Type B pancreatic cell (in vitro differentiated cells): Measurements from ENCODE around the gene ZNF780B. TPM values are rescaled to one million over a fixed set of nuclear protein-coding genes. Genes with fewer than 3 reads are reported as not detected.

Experiments
- DNase-seq: peaks from one replicate; pipeline ENCODE4 v3.0.0; 2021; ENCODE audit warnings: mixed read lengths; ENCODE audit not compliant: unreplicated experiment; ENCODE audit errors: extremely low spot score
- H3K27ac Mint-ChIP-seq: 2 replicates; pipeline ENCODE4 v1.8.0; 2021; ENCODE audit warnings: mild to moderate bottlenecking, mixed read lengths
- H3K27me3 Mint-ChIP-seq: 2 replicates; pipeline ENCODE4 v1.8.0; 2021; ENCODE audit warnings: mixed read lengths
- H3K36me3 Mint-ChIP-seq: 2 replicates; pipeline ENCODE4 v1.8.0; 2021; ENCODE audit warnings: mixed read lengths
- H3K4me1 Mint-ChIP-seq: one replicate; pipeline ENCODE4 v1.8.0; 2021; ENCODE audit warnings: mixed read lengths; ENCODE audit not compliant: unreplicated experiment
- H3K4me3 Mint-ChIP-seq: 2 replicates; pipeline ENCODE4 v1.8.0; 2021; ENCODE audit warnings: mild to moderate bottlenecking, mixed read lengths
- H3K9me3 Mint-ChIP-seq: 2 replicates; pipeline ENCODE4 v1.8.0; 2021; ENCODE audit warnings: mixed read lengths
- total RNA-seq: library from RNA; stranded (reverse); gene quantifications from 2 replicates; pipeline ENCODE4 v1.2.1, GENCODE V29; 2021; ENCODE audit warnings: low replicate concordance
- TF ChIP-seq, protein P1 (sequence below): fragments of 200-600 bp; sonication (generic); conservative IDR thresholded peaks from 2 replicates; pipeline ENCODE4 v1.5.0; 2021; ENCODE audit warnings: antibody characterized with exemption, mild to moderate bottlenecking

ZNF780B gene
- total RNA-seq, 1 donor from 2014 or later, result 38.8 TPM

GRCh38 chr19:39987596-39987995, 68.4 kb downstream of the ZNF780B start:
- no peaks in the 10 kb centered on the region for H3K27me3 Mint-ChIP-seq
- TF ChIP-seq, protein P1, sequence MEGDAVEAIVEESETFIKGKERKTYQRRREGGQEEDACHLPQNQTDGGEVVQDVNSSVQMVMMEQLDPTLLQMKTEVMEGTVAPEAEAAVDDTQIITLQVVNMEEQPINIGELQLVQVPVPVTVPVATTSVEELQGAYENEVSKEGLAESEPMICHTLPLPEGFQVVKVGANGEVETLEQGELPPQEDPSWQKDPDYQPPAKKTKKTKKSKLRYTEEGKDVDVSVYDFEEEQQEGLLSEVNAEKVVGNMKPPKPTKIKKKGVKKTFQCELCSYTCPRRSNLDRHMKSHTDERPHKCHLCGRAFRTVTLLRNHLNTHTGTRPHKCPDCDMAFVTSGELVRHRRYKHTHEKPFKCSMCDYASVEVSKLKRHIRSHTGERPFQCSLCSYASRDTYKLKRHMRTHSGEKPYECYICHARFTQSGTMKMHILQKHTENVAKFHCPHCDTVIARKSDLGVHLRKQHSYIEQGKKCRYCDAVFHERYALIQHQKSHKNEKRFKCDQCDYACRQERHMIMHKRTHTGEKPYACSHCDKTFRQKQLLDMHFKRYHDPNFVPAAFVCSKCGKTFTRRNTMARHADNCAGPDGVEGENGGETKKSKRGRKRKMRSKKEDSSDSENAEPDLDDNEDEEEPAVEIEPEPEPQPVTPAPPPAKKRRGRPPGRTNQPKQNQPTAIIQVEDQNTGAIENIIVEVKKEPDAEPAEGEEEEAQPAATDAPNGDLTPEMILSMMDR, result no peak
- peaks cover 21% of the 10 kb centered on the region for H3K9me3 Mint-ChIP-seq
- DNase-seq, result no peak
- H3K4me1 Mint-ChIP-seq, result no peaks in the 10 kb centered on the region
- H3K36me3 Mint-ChIP-seq, result peaks cover 40% of the 10 kb centered on the region
- no peak overlapping the region for H3K27ac Mint-ChIP-seq
- no peak overlapping the region for H3K4me3 Mint-ChIP-seq

GRCh38 chr19:39987167-39987566, 68.9 kb downstream of the ZNF780B start:
- TF ChIP-seq, protein P1, result no peak
- Mint-ChIP-seq H3K27ac (no peak overlapping the region), H3K27me3 (no peaks in the 10 kb centered on the region), H3K9me3 (peaks cover 21% of the 10 kb centered on the region), H3K4me1 (no peaks in the 10 kb centered on the region), H3K36me3 (peaks cover 42% of the 10 kb centered on the region), H3K4me3 (no peak overlapping the region)
- no peak for DNase-seq

DNA sequence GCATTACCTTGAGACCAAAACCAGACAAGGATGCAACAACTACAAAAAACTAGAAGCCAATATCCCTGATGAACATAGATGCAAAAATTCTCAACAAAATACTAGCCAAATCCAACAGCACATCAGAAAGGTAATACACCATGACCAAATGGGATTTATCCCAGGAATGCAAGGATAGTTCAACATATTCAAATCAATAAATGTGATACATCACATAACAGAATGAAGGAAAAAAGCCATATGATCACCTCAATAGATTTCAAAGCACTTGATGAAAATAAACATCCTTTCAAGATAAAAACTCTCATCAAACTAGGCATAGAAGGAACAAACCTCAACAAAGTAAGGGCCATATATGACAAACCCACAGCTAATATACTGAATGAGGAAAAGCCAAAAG, 69.4 kb downstream of the ZNF780B start:
- Mint-ChIP-seq H3K36me3 (peaks cover 44% of the 10 kb centered on the region), H3K27ac (no peak overlapping the region), H3K4me3 (no peak overlapping the region), H3K4me1 (no peaks in the 10 kb centered on the region), H3K9me3 (peaks cover 21% of the 10 kb centered on the region), H3K27me3 (no peaks in the 10 kb centered on the region)
- no peak for DNase-seq
- TF ChIP-seq, protein P1, result no peak

DNA sequence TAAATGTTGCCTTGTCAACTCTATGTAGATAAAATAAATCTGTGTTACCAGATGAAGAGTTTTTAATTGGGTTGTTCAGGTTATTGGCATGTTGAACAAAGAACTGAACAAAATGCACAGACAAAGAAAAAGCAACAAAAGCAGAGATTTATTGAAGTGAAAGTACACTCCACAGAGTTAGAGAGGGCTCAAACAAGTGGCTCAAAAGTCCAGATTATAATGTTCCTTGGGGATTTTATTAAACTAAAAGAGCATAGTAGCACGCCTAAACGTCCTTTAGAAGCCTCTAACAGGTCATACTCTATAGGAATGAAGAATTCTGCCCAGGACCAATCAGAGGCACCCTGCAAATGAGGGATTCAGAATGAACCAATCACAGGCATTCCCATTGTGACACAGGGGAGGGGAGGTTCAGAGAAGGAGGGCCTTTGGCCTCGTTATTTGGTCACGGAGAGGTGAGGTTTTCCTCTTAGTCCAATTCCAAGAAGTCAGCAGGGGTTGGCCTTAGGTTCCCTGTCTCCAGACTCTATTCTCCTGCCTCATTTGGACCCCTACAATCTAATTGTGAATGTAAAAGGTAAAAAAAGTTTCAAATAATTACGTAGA, 72.2 kb downstream of the ZNF780B start:
- H3K27me3 Mint-ChIP-seq, result no peaks in the 10 kb centered on the region
- TF ChIP-seq, protein P1, result no peak
- H3K4me3 Mint-ChIP-seq, result no peak overlapping the region
- DNase-seq, result no peak
- peaks cover 21% of the 10 kb centered on the region for H3K9me3 Mint-ChIP-seq
- H3K27ac Mint-ChIP-seq, result no peak overlapping the region
- H3K4me1 Mint-ChIP-seq, result no peaks in the 10 kb centered on the region
- peaks cover 56% of the 10 kb centered on the region for H3K36me3 Mint-ChIP-seq

DNA sequence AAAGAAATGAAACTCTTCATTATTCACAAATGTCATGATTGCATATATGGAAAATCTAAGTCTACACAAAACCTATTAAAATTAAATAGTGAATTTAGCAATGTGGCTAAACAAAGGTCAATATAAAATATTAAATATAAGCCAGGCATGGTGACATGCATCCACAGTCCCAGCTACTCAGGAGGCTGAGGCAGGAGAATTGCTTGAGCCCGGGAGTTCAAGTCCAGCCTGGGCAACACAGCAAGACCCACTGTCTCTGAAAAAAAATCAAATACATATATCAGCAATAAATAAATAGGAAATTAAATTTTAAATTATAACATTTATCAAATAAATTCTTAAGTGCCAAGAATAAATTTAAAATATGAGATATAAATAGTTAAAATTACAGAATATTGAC, 73.1 kb downstream of the ZNF780B start:
- Mint-ChIP-seq H3K4me3 (no peak overlapping the region), H3K9me3 (peaks cover 21% of the 10 kb centered on the region), H3K36me3 (peaks cover 59% of the 10 kb centered on the region), H3K4me1 (no peaks in the 10 kb centered on the region), H3K27ac (no peak overlapping the region), H3K27me3 (no peaks in the 10 kb centered on the region)
- TF ChIP-seq, protein P1, result no peak
- no peak for DNase-seq

Other genes with a start within 250 kb of the ZNF780B start
- 43.1 and 49.3 TPM in 2 replicates for gene DYRK1B, start 222.1 kb downstream of the ZNF780B start, total RNA-seq
- gene FBL, start 209.9 kb downstream of the ZNF780B start, total RNA-seq, result 327 and 356 TPM in 2 replicates
- gene FCGBP, start 121.6 kb downstream of the ZNF780B start, total RNA-seq, result 7.8 and 10.0 TPM in 2 replicates
- gene PSMC4, start 85.1 kb downstream of the ZNF780B start, total RNA-seq, result 100 and 102 TPM in 2 replicates
- gene ZNF546, start 59.2 kb downstream of the ZNF780B start, total RNA-seq, result 1.7 and 5.5 TPM in 2 replicates
- 21.2 and 24.3 TPM in 2 replicates for gene ZNF780A, start 34.7 kb upstream of the ZNF780B start, total RNA-seq
- 16.8 and 23.4 TPM in 2 replicates for gene MAP3K10, start 135.2 kb upstream of the ZNF780B start, total RNA-seq
- gene TTC9B, start 162.2 kb upstream of the ZNF780B start, total RNA-seq, result 0.39 and 0.48 TPM in 2 replicates
- gene CCNP, start 170.5 kb upstream of the ZNF780B start, total RNA-seq, result 0.60 and 0.98 TPM in 2 replicates
- 138 and 149 TPM in 2 replicates for gene AKT2, start 229.1 kb upstream of the ZNF780B start, total RNA-seq